ENCODE measurements around the gene CARD9.
"Not testable (repeated sequence)": the region's sequence is repeated elsewhere in the genome, so short reads cannot be mapped to it uniquely, and the experiment has no call there.

Gene CARD9

GRCh38 chr9:136363949-136364748 lies 9.3 kb downstream of the CARD9 start:
- no peak for DNase-seq (ENCODE audit: low read depth, low spot score)

- peak; percentile 87 for DNase-seq (ENCODE audit: low read depth, low spot score)
Observed at GRCh38 chr9:136363106-136363948, 10.1 kb downstream of the CARD9 start, which contains the start of gene DNLZ. DNLZ (minus strand) TSS chr9:136363744; CDS start chr9:136363714, 30 bp downstream.

GRCh38 chr9:136362450-136362784 lies 11.1 kb downstream of the CARD9 start:
- DNase-seq (ENCODE audit: low read depth, low spot score) = no peak

- DNase-seq (ENCODE audit: low read depth, low spot score) = no peak
Observed at GRCh38 chr9:136361754-136362449, 11.6 kb downstream of the CARD9 start.

- no peak for DNase-seq (ENCODE audit: low read depth, low spot score)
Observed at GRCh38 chr9:136361047-136361753, 12.3 kb downstream of the CARD9 start.

- DNase-seq (ENCODE audit: low read depth, low spot score) = no peak
Observed at GRCh38 chr9:136359774-136360718, 13.4 kb downstream of the CARD9 start.

GRCh38 chr9:136358888-136359287 lies 14.6 kb downstream of the CARD9 start:
- no peak for DNase-seq (ENCODE audit: low read depth, low spot score)

- DNase-seq (ENCODE audit: low read depth, low spot score) = no peak
Observed at GRCh38 chr9:136358016-136358415, 15.5 kb downstream of the CARD9 start.

GRCh38 chr9:136357202-136357725 lies 16.2 kb downstream of the CARD9 start:
- no peak for DNase-seq (ENCODE audit: low read depth, low spot score)

GRCh38 chr9:136355616-136356557 lies 17.6 kb downstream of the CARD9 start:
- no peak for DNase-seq (ENCODE audit: low read depth, low spot score)

- no peak for DNase-seq (ENCODE audit: low read depth, low spot score)
Observed at GRCh38 chr9:136354592-136355085, 18.8 kb downstream of the CARD9 start.

- DNase-seq (ENCODE audit: low read depth, low spot score) = no peak
Observed at GRCh38 chr9:136353757-136354488, 19.5 kb downstream of the CARD9 start.

- no peak for DNase-seq (ENCODE audit: low read depth, low spot score)
Observed at GRCh38 chr9:136353088-136353487, 20.4 kb downstream of the CARD9 start.

- no peak for DNase-seq (ENCODE audit: low read depth, low spot score)
Observed at GRCh38 chr9:136352682-136353081, 20.8 kb downstream of the CARD9 start.

- not testable (repeated sequence) for DNase-seq (ENCODE audit: low read depth, low spot score)
Observed at GRCh38 chr9:136351868-136352267, 21.6 kb downstream of the CARD9 start.

GRCh38 chr9:136351252-136351800 lies 22.1 kb downstream of the CARD9 start:
- DNase-seq (ENCODE audit: low read depth, low spot score) = no peak

- DNase-seq (ENCODE audit: low read depth, low spot score) = no peak
Observed at GRCh38 chr9:136349546-136349945, 23.9 kb downstream of the CARD9 start.

GRCh38 chr9:136348691-136349090 lies 24.8 kb downstream of the CARD9 start:
- DNase-seq (ENCODE audit: low read depth, low spot score) = no peak

Measured in activated naive CD8-positive, alpha-beta T cell treated with anti-CD3 and anti-CD28 coated beads, Interleukin-2, amount 50 U/mL, for 16 hours (primary cell).